T-helper 1 cell treated with Interleukin-12 subunit alpha and Interleukin-12 subunit beta and Interleukin-4 antibody, amounts not matched to agents 30 μg/mL and 1 μg/mL, for 36 hours (primary cell): ENCODE data around the gene SGSM2.

Experiments
- H3K27ac Mint-ChIP-seq: one replicate; pipeline ENCODE4 v1.8.0; 2021; ENCODE audit warnings: mild to moderate bottlenecking, mixed read lengths
- H3K27me3 Mint-ChIP-seq: one replicate; pipeline ENCODE4 v1.8.0; 2021; ENCODE audit warnings: low read depth, mixed read lengths
- H3K36me3 Mint-ChIP-seq: one replicate; pipeline ENCODE4 v1.8.0; 2021; ENCODE audit warnings: low read depth, mixed read lengths
- H3K4me1 Mint-ChIP-seq: one replicate; pipeline ENCODE4 v1.8.0; 2021; ENCODE audit warnings: low read depth, mixed read lengths
- H3K4me3 Mint-ChIP-seq: one replicate; pipeline ENCODE4 v1.8.0; 2021; ENCODE audit warnings: mild to moderate bottlenecking, moderate library complexity, mixed read lengths
- H3K9me3 Mint-ChIP-seq: one replicate; pipeline ENCODE4 v1.8.0; 2021; ENCODE audit warnings: mixed read lengths

The SGSM2 gene

GRCh38 chr17:2393174-2393953, 56.1 kb downstream of the SGSM2 start:
- Mint-ChIP-seq H3K4me1 (peaks cover 49% of the 10 kb centered on the region), H3K4me3 (peak overlapping the region; percentile 82), H3K27ac (peak overlapping the region; percentile 92), H3K9me3 (no peaks in the 10 kb centered on the region), H3K27me3 (no peaks in the 10 kb centered on the region), H3K36me3 (peaks cover 6% of the 10 kb centered on the region)

- peaks cover 42% of the 10 kb centered on the region for H3K4me1 Mint-ChIP-seq
- no peaks in the 10 kb centered on the region for H3K9me3 Mint-ChIP-seq
- H3K36me3 Mint-ChIP-seq: no peaks in the 10 kb centered on the region
- no peaks in the 10 kb centered on the region for H3K27me3 Mint-ChIP-seq
- peak overlapping the region; percentile 86 for H3K27ac Mint-ChIP-seq
- H3K4me3 Mint-ChIP-seq: peak overlapping the region; percentile 80
These were observed 56.9 kb downstream of the SGSM2 start for GRCh38 chr17:2393954-2394749.

GRCh38 chr17:2394775-2395201, 57.5 kb downstream of the SGSM2 start:
- no peaks in the 10 kb centered on the region for H3K27me3 Mint-ChIP-seq
- H3K4me1 Mint-ChIP-seq: peaks cover 40% of the 10 kb centered on the region
- H3K4me3 Mint-ChIP-seq: peak overlapping the region; percentile 48
- H3K27ac Mint-ChIP-seq: peak overlapping the region; percentile 86
- peaks cover 2% of the 10 kb centered on the region for H3K36me3 Mint-ChIP-seq
- H3K9me3 Mint-ChIP-seq: no peaks in the 10 kb centered on the region

GRCh38 chr17:2395258-2396181, 58.2 kb downstream of the SGSM2 start:
- H3K27ac Mint-ChIP-seq: peak overlapping the region; percentile 75
- peaks cover 2% of the 10 kb centered on the region for H3K36me3 Mint-ChIP-seq
- peaks cover 39% of the 10 kb centered on the region for H3K4me1 Mint-ChIP-seq
- no peaks in the 10 kb centered on the region for H3K9me3 Mint-ChIP-seq
- H3K27me3 Mint-ChIP-seq: no peaks in the 10 kb centered on the region
- H3K4me3 Mint-ChIP-seq: peak overlapping the region; percentile 74

GRCh38 chr17:2396192-2396567, 58.9 kb downstream of the SGSM2 start:
- Mint-ChIP-seq H3K27ac (peak overlapping the region; percentile 75), H3K4me3 (peak overlapping the region; percentile 74), H3K36me3 (peaks cover 2% of the 10 kb centered on the region), H3K9me3 (no peaks in the 10 kb centered on the region), H3K27me3 (no peaks in the 10 kb centered on the region), H3K4me1 (peaks cover 36% of the 10 kb centered on the region)

- Mint-ChIP-seq H3K27ac (peak overlapping the region; percentile 77), H3K4me1 (peaks cover 34% of the 10 kb centered on the region)
These were observed 59.4 kb downstream of the SGSM2 start for GRCh38 chr17:2396568-2397246.

GRCh38 chr17:2397247-2398171, 60.2 kb downstream of the SGSM2 start:
- Mint-ChIP-seq H3K4me3 (peak overlapping the region; percentile 66), H3K4me1 (peaks cover 28% of the 10 kb centered on the region), H3K27ac (peak overlapping the region; percentile 77), H3K36me3 (peaks cover 2% of the 10 kb centered on the region), H3K27me3 (no peaks in the 10 kb centered on the region), H3K9me3 (no peaks in the 10 kb centered on the region)

More at GRCh38 chr17:2396568-2397246, 59.4 kb downstream of the SGSM2 start:
- Mint-ChIP-seq H3K27me3 (no peaks in the 10 kb centered on the region), H3K36me3 (peaks cover 2% of the 10 kb centered on the region), H3K9me3 (no peaks in the 10 kb centered on the region), H3K4me3 (peak overlapping the region; percentile 74)

GRCh38 chr17:2398182-2398581, 60.9 kb downstream of the SGSM2 start:
- H3K4me1 Mint-ChIP-seq: peaks cover 30% of the 10 kb centered on the region
- H3K27me3 Mint-ChIP-seq: no peaks in the 10 kb centered on the region
- H3K4me3 Mint-ChIP-seq: peak overlapping the region; percentile 66
- H3K27ac Mint-ChIP-seq: peak overlapping the region; percentile 77
- H3K9me3 Mint-ChIP-seq: no peaks in the 10 kb centered on the region
- H3K36me3 Mint-ChIP-seq: peaks cover 2% of the 10 kb centered on the region

- peaks cover 30% of the 10 kb centered on the region for H3K4me1 Mint-ChIP-seq
- H3K36me3 Mint-ChIP-seq: peaks cover 2% of the 10 kb centered on the region
- H3K27me3 Mint-ChIP-seq: no peaks in the 10 kb centered on the region
- H3K9me3 Mint-ChIP-seq: no peaks in the 10 kb centered on the region
- H3K27ac Mint-ChIP-seq: peak overlapping the region; percentile 99
- peak overlapping the region; percentile 93 for H3K4me3 Mint-ChIP-seq
These were observed 61.6 kb downstream of the SGSM2 start for GRCh38 chr17:2398655-2399571.

GRCh38 chr17:2399572-2400473, 62.5 kb downstream of the SGSM2 start:
- H3K36me3 Mint-ChIP-seq: peaks cover 2% of the 10 kb centered on the region
- no peaks in the 10 kb centered on the region for H3K9me3 Mint-ChIP-seq
- H3K27me3 Mint-ChIP-seq: no peaks in the 10 kb centered on the region
- H3K4me3 Mint-ChIP-seq: peak overlapping the region; percentile 93
- peaks cover 28% of the 10 kb centered on the region for H3K4me1 Mint-ChIP-seq
- peak overlapping the region; percentile 99 for H3K27ac Mint-ChIP-seq

- H3K36me3 Mint-ChIP-seq: peaks cover 2% of the 10 kb centered on the region
- H3K4me3 Mint-ChIP-seq: peak overlapping the region; percentile 93
- peaks cover 33% of the 10 kb centered on the region for H3K4me1 Mint-ChIP-seq
- H3K27ac Mint-ChIP-seq: peak overlapping the region; percentile 91
- H3K27me3 Mint-ChIP-seq: no peaks in the 10 kb centered on the region
- no peaks in the 10 kb centered on the region for H3K9me3 Mint-ChIP-seq
These were observed 63.2 kb downstream of the SGSM2 start for GRCh38 chr17:2400474-2400866.
